Activated CD4-positive, CD25-positive, alpha-beta regulatory T cell treated with anti-CD3 and anti-CD28 coated beads, Interleukin-2, amount 50 U/mL, for 72 hours (primary cell): ENCODE data around the gene VASH2.

Source experiments
- DNase-seq: peaks from one replicate; pipeline ENCODE4 v3.0.0; 2021

Gene VASH2

DNA sequence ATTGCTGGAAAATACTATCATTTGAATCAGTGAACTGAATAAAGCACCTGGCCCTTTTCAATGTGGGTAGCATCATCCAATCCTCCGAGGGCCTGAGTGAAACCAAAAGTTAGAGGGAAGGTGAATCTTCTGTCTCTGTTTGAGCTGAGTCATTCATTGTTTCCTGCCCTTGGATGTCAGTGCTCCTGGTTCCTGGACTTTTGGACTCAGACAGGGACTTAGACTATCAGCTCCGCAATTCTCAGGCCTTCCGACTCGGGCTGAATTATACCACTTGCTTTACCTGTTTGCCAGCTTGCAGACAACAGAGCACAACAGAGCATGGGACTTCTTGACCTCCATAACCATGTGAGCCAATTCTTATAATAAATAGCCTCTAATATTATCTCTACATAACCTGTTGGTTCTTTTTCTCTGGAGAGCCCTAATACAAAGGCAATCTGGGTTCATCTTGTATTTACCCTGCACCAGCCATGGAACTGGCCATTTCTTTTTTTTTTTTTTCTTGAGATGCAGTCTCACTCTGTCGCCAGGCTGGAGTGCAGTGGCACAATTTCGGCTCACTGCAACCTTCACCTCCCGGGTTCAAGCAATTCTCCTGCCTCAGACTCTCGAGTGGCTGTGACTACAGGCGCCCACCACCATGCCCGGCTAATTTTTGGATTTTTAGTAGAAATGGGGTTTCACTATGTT, 19.2 kb upstream of the VASH2 start:
- DNase-seq = no peak

DNA sequence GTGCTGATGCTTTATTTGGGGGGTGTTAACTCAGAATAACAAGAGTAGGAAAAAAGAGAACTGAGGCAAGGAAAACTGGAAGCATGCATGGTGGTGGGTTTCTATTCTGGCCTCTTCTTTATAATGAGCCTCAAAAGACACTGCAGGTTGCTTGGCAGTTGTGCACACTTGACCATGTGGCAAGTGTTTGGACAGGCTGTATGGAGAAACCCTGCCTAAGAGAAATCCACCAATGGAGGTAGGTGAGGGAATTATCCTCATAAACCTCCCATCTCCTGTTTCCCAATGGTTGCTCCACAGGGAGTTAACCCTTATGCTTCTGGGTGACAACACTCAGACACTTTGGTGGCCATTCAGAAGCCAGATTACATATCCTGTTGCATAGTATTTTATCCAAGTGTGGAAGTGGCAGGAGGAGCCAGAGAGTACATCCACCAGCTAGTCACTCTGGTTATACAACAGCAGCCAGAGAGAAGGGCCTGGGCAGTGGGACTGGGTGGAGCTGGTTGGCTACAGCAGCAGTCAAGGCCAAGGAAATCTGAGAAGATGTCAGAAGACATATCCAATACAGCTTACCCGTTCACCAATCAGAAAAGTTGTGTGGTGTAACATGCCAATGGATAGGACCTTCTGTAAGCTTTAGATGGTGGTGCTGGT, 16.4 kb upstream of the VASH2 start:
- DNase-seq = no peak

DNA sequence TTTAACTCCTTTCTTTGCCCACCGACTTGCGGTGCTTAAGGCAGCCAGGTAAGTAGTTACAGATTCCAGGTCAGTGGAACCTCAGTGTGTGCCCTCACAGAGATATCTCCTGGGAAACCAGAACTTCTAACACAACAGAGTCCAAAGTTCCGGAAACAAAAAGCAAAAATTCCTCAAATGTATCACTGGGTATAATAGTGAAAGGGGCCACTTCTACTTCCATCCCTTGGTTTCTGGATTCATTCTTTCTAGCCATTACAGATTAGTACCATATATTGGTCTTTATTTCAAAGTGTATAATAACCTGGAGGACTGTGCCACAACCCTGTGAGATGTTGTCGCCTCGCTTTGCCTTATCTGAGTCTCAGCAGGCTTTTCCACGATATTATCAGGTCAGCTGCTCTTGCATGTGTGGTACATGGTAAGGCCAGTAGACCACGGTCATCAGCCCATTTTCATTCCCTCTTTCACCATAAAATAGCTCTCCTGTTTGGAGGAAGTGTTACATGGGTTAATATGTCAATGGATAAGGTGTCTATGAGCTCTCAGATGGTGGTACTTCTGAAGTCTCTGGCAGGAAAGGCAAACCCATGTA, 14.9 kb upstream of the VASH2 start:
- no peak for DNase-seq

DNA sequence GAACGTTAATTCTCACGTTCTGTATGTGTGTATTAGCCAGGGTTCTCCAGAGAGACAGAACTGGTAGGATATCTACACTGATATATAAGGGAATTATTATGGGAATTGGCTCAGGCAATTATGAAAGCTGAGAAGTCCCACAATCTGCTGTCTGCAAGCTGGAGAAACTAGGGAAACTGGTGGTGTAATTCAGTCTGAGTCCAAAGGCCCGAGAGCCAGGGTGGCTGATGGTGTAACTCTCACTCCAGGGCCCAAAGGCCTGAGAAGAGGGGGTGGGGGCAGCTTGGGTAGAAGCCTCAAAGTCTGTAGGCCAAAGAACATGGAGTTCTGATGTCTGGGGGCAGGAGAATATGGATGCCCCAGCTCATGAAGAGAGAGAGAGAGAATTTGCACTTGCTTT, 13.3 kb upstream of the VASH2 start:
- no peak for DNase-seq

DNA sequence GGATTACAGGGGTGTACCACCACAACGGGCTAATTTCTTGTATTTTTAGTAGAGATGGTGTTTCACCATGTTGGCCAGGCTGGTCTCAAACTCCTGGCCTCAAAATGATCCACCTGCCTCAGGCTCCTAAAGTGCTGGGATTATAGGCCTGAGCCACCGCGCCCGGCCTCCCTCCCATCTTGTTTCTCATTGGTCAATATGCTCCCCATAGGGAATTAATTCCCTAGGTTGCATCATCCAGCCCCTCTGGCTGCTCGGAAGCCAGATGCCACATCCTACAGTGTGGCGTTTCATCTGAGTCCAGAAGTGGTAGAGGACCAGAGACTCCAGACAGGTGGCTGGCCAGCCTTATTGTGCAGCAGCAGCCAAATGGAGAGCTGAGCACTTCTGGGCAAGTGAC, 11.5 kb upstream of the VASH2 start:
- no peak for DNase-seq

DNA sequence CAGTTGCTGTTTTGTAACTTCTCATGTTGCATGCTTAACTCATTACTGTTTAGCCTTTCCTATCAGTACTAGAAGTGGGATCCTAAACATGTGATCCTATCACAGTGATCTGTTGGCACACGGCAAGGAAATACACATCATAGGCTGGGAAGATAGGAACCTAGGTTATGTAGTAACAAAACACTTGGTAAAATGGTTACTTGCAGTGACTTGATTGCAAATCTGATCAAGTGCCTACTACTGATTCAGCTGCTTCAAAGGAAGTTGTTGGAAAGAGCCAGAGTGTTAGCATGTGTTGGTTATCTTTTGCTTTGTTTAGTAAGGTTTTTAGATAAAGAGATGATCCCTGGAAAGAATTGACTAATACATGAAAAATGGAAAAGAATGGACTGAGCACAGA, 8.9 kb upstream of the VASH2 start:
- DNase-seq = no peak

DNA sequence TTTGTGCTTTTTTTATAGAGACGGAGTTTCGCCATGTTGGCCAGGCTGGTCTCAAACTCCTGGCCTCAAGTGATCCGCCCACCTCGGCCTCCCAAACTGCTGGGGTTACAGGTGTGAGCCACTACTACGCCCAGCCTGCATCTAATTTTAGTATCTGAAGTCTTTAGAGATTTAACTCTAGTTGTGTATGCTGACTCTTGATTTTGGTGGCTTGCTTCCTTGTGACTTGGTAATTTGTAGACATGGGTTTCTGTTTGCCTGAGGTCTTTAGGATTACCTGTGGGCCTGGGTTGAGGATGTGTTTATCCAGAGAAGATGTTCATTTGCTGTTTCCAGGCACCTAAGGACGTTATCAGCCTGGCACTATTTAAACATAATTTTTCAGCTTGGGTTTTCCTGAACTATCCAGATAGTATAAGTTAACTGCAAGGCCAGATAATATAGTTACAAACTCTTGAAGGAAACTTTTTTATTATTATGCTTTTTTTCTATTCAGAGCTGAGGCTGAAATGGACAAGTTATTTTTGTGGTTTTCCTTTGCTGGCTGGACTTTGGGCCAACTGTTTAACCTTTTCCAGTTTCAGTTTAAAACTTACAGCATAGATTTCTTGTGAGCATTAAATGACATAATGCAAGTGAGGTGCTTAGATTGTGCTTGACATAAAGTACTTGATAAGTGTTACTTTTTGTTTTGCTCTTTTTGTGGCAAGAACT, 7.5 kb upstream of the VASH2 start:
- no peak for DNase-seq

DNA sequence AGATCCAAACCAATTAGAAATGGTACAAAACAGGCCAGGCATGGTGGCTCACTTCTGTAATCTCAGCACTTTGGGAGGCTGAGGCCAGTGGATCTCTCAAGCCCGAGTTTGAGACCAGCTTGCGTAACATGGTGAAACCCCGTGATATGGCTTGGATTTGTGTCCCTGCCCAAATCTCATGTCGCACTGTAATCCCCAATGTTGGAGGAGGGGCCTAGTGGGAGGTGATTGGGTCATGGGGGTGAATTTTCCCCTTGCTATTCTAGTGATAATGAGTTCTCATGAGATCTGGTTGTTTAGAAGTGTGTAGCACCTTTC, 7.0 kb upstream of the VASH2 start:
- no peak for DNase-seq

DNA sequence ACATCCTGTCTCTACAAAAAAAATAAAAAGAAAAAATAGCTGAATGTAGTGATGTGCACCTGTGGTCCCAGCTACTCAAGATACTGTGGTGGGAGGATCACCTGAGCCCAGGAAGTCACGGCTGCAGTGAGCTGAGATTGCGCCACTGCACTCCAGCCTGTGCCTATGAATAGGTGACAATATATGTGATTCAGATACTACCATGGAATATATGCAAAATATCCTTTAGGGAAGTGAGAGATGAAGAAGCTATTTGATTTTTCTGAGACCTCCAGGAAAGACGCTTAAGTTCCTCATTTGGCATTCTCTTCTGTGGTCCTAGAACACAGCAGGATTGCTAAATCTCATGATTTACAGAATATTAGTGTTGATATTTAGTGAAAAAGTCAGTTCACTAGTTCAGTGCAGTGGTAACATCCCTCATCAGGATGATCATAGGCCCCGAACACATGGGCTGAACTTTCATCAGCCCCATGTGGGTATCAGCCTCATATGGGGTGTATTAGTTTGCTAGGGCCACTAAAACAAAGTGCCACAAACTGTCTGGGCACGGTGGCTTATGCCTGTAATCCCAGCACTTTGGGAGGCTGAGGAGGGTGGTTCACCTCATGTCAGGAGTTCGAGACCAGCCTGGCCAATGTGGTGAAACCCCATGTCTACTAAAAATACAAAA, 6.0 kb upstream of the VASH2 start:
- DNase-seq = no peak

DNA sequence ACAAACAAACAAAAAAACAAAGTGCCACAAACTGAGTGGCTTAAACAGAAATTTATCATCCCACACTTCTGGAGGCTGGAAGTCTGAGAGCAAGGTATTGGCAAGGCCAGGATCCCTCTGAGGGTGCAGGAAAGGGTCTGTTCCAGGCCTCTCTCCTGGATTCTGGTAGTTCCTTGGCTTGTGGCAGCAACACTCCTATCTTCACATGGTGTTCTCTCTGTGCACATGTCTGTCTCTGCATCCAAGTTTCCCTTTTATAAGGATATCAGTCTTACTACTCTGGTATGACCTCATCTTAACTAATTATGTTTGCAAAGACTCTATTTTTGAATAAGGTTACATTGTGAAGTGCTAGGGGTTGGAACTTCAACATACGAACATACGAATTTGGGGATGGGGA, 5.3 kb upstream of the VASH2 start:
- no peak for DNase-seq

DNA sequence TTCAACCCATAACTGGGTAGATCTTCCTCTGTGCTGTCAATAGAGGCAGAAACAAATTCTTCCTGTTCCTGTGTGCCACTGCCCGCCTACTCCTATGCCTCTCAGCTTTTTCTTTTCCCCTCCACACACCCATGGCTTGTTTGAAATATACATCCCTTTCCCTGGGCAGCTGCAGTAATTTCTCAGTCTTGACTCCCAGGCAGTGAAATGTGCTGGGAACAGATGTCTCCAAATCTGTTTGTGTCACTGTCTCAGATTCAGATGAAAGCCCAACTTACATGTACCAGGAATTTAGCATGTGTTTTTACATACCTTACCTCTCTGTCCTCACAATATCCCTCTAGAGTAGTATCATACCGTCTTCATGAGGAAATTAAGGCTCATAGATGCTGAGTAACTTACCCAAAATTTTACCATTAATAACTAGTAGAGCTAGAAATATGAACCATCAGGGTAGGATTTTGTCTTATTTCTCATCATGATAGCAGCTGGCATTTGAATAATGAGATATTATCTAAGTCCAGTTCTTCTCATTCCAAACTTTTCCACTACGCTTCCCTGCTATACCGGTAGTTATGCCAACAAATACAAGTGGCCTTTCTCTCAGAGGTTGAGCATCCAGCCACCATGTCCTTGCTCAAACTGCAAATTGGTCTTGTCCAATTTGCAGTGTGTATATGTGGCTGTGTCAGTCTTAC, 4.7 kb upstream of the VASH2 start:
- no peak for DNase-seq

DNA sequence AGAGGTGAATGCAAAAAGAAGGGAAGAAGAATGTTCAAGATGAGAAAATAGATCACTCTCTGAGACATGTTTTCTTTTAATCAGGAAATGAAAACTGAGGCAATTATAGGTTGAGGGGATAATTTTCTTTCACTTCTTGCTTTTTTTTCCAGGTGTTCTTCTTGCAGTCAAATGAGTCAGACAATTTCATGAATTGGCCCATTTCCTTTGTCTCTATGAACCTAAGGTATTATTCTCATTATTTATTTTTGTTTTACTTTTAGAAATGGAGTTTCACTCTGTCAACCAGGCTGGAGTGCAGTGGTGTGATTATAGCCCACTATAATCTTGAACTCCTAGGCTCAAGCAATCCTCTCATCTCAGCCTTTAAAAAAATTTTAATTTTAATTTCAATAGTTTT, 3.5 kb upstream of the VASH2 start:
- DNase-seq = no peak

DNA sequence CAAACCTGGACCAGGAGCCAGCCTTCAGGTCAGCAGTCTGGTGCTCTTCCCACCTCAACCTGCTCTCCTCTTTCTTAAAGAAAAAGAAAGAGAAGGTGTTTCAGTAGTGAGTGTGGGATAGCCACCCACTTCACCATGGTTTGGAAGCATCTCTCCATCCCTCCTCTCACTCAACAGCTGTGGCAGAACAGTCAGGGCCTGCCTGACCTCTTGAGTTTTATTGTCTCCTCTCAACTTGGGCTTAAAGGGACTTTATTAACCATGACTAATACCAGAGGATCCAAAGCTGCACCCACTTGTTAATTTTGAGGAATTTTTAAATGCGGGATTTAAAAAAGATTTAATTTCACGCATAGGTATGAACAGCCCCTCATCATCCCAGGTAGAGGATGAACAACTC, 570 bp upstream of the VASH2 start:
- DNase-seq = no peak

DNA sequence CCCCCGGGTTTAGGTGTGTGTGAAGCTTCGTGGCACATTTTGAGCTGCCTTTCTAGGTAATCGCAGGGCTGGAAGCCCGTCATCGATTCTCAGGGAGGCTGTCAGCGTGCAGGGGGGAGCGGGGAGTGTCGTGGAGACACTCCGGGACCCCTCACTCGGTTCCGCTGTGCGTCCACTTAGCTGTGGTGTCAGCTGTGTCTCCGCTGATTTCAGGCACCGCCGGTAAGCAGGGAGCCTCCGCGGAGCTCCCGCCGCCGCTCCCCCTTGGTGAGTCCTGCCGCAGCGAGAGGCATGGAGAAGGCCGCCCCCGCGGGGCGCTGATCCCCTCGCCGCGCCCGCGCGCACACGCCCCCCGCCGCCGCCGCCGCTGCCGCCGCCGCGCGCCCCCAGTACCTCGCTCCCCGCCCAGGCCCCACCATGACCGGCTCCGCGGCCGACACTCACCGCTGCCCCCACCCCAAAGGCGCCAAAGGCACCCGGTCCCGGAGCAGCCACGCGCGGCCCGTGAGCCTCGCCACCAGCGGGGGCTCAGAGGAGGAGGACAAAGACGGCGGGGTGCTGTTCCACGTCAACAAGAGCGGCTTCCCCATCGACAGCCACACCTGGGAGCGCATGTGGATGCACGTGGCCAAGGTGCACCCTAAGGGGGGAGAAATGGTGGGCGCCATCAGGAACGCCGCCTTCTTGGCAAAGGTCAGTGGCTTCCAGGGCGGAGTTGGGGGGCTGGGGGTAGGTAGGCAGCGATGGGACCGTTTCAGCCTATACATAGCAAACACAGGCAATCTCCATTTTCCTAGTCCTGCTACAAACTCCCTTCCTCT, 995 bp downstream of the VASH2 start:
- no peak for DNase-seq

DNA sequence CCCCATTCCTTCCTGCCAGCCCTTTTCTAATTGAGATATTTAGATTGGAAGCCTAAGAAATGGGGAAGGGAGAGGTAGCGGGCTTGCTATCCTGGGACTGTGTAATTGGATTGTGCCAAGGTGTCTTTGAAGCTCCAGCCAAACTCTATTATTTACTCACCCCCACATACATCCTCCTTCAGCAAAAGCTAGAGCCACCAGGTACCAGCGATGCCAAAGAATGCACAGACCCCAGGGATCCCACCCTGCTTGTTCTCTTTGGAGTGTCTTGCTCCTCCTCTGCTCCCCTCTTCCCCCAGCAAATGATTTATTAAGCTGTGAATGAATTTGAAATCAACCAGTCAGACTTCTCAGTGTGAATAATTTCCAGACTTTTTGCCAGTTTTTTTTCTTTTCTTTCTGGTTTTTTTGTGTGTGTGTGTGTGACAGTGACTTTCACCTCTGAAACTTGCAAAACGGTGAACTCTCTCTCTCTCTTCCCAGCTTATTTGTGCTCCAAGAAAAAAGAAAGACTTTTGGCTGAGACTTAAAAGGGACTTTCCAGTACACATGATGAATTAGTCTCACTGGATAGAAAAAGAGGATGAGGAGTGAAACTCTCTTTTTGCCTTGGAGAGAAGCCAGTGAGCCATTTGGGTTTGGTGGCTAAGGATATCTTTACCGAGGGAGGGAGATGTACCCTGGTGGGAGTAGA, 1.8 kb downstream of the VASH2 start:
- DNase-seq = no peak

DNA sequence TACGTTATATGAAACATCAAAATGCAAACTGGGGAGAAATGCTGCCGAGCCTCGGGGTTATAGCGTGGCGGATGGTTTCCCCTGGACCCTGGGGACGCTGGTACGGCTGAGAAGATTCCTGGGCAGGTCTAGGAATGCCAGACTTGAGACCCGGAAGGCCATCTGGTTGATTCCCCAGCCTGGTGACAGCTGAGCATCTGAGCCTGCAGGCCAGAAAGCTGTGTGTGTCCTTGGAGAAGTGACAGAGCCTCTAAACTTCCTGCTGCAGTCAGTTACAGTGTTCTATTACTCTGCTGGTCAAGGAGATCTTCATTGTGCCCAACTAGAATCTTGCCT, 2.3 kb downstream of the VASH2 start:
- no peak for DNase-seq

DNA sequence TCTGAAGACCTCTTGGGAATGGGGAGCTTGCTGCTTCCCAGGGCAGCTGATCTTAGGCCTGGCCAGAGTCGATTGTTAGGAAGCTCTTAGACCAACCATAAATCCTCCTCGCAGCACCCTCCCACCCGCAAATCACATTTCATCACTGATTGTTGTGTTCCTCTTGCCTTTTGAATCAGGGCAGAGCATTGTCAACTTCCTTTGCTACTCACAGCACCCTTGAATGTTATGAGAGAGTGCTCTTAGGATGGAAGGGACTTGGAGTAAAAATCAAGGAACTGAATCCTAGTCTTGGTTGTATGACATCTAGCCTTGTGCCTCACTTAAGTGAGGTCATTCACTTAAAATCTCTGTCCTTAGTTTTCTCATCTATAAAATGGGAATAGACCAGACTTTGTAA, 3.0 kb downstream of the VASH2 start:
- DNase-seq = no peak

DNA sequence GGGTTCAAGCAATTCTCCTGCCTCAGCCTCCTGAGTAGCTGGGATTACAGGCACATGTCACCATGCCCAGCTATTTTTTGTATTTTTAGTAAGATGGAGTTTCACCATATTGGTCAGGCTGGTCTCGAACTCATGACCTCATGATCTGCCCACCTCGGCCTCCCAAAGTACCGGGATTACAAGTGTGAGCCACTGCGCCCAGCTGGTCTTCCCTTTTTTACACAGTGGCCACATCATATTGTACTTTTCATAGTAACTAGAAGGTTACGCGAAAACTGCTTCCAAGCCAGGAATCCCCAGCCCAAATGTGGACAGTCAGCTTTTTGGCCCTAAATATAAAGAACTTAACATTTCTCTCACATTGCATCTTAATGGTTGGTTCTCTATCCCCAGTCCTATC, 4.2 kb downstream of the VASH2 start:
- DNase-seq = no peak

DNA sequence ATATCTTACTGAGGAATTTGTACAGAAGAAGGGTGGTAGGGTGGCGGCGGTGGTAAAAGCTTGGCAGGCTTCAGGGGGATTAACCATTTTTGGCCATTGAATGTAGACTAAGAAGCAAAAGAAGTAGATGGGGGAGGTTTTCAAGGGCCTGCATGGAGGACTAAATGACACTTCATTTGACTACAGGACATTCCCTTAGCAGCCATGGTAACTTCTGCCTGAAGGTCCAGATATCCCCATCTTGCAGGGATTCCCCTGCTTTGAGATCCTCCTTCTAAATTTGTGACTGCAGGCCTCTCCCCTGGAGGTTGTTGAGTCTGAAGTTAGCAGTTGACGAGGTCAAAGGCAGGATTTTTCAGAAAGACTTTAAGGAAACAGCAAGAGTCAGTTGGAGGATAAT, 4.8 kb downstream of the VASH2 start:
- DNase-seq = no peak

DNA sequence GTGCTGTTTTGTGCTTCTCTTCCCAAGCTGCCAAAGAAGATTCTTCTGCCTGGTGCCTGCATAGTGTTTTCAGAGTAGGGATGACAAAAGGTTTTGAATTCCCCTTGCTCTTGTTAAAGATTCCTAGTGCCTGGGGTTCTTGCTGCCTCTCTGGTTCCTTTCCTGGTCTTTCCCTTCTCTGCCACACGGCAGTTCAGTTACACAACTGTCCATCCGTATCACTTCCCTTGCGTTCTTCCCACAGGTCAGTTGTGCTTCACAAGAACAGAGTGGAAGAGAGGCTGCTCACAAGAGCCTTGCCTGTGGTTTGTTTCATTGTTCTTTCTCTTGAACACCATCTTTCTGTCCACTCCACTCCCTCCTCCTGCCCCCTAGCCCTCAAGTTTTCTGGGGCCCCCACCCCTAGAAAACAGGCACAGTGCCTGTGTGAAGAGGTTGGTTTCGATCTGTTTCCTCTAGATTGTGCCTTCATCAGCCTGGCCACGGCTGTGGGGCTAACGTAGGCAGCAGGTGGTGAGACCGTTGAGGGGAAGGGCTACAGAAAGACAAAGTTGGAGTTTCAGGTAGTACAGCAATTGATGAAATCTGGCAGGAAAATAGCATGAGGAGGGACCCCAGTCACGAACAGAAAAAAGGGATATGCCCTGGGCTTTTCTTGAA, 5.8 kb downstream of the VASH2 start:
- no peak for DNase-seq

DNA sequence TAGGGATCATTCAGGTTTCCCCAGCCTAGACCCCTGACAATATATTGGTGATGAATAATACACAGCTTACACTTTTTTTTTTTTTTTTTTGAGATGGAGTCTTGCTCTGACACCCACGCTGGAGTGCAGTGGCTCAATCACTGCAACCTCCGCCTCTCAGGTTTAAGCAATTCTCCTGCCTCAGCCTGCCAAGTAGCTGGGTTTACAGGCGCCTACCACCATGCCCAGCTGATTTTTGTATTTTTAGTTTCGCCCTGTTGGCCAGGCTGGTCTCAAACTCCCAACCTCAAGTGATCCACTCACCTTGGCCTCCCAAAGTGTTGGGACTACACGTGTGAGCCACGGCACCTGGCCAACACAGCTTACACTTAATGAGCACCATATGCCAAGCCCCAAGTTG, 7.2 kb downstream of the VASH2 start:
- DNase-seq = no peak
